HEK293 (cell line): Measurements from ENCODE around the gene CELF4.

Source experiments
- CTCF ChIA-PET: fragments of 350-600 bp; formaldehyde crosslinking; extraction: SDS; loops from one replicate; lab custom pipeline; 2021; ENCODE audit warnings: antibody characterized with exemption; lab: Yijun Ruan, JAX
- POLR2A ChIA-PET: fragments of 300-600 bp; formaldehyde crosslinking; extraction: SDS; loops from one replicate; lab custom pipeline; 2020; ENCODE audit warnings: antibody characterized with exemption, inconsistent platforms; lab: Yijun Ruan, JAX
- H3K27ac ChIP-seq: fragments of 200-500 bp; sonication (Bioruptor generic); 2 replicates; pipeline ENCODE4 v1.5.1; 2014; ENCODE audit warnings: low read depth, low read length, control low read depth, inconsistent platforms; ENCODE audit errors: extremely low read depth
- H3K36me3 ChIP-seq, 2 experiments: fragments of 200-500 bp in 1 of 2; sonication (Bioruptor generic) in 1 of 2; 1 replicate in 1 of 2; 2 replicates in 1 of 2; pipeline ENCODE4 v1.5.1; 2014 to 2017; ENCODE audit warnings: inconsistent platforms in 2 of 2, low read length in 2 of 2; ENCODE audit not compliant: control insufficient read depth in 2 of 2, insufficient read depth in 1 of 2
- H3K4me1 ChIP-seq: fragments of 200-500 bp; sonication (Bioruptor generic); 2 replicates; pipeline ENCODE4 v1.5.1; 2014; ENCODE audit warnings: mild to moderate bottlenecking, low read length, inconsistent platforms; ENCODE audit not compliant: control insufficient read depth, insufficient read depth
- H3K4me3 ChIP-seq: 2 replicates; pipeline ENCODE4 v1.5.1; 2011; ENCODE audit warnings: low read depth, mild to moderate bottlenecking, control low read depth, low read length, moderate library complexity
- H3K9me3 ChIP-seq: fragments of 200-500 bp; sonication (Bioruptor generic); 2 replicates; pipeline ENCODE4 v1.5.1; 2014; ENCODE audit warnings: low read depth, low read length, inconsistent platforms; ENCODE audit not compliant: control insufficient read depth, insufficient read depth
- GLIS1 ChIP-seq: fragments of 450-650 bp; formaldehyde crosslinking; IDR thresholded peaks from 2 replicates; pipeline ENCODE4 v1.5.1; 2016; ENCODE audit warnings: missing biosample characterization, missing genetic modification characterization
- KLF16 ChIP-seq: fragments of 450-650 bp; formaldehyde crosslinking; IDR thresholded peaks from 2 replicates; pipeline ENCODE4 v1.5.1; 2017; ENCODE audit warnings: missing biosample characterization, missing genetic modification characterization
- SP3 ChIP-seq: fragments of 450-650 bp; formaldehyde crosslinking; IDR thresholded peaks from 2 replicates; pipeline ENCODE4 v1.5.1; 2016; ENCODE audit warnings: missing biosample characterization, missing genetic modification characterization
- TSHZ1 ChIP-seq: fragments of 450-650 bp; formaldehyde crosslinking; IDR thresholded peaks from 2 replicates; pipeline ENCODE4 v1.5.1; 2016; ENCODE audit warnings: missing biosample characterization, missing genetic modification characterization, borderline replicate concordance
- ZBTB17 ChIP-seq: fragments of 450-650 bp; formaldehyde crosslinking; IDR thresholded peaks from 2 replicates; pipeline ENCODE4 v1.5.1; 2016; ENCODE audit warnings: missing biosample characterization, missing genetic modification characterization
- ZBTB26 ChIP-seq: fragments of 450-650 bp; formaldehyde crosslinking; optimal IDR thresholded peaks from 2 replicates; pipeline ENCODE3; 2016; ENCODE audit warnings: missing biosample characterization, mild to moderate bottlenecking, missing genetic modification characterization
- ZBTB48 ChIP-seq: fragments of 450-650 bp; formaldehyde crosslinking; IDR thresholded peaks from 2 replicates; pipeline ENCODE4 v1.5.1; 2016; ENCODE audit warnings: missing biosample characterization, missing genetic modification characterization
- ZBTB8A ChIP-seq: fragments of 450-650 bp; formaldehyde crosslinking; IDR thresholded peaks from 2 replicates; pipeline ENCODE4 v1.5.1; 2016; ENCODE audit warnings: missing biosample characterization, missing genetic modification characterization
- ZFHX2 ChIP-seq: fragments of 450-650 bp; formaldehyde crosslinking; conservative IDR thresholded peaks from 2 replicates; pipeline ENCODE4 v1.5.1; 2016; ENCODE audit warnings: missing biosample characterization, missing genetic modification characterization
- ZFP69B ChIP-seq: fragments of 450-650 bp; formaldehyde crosslinking; IDR thresholded peaks from 2 replicates; pipeline ENCODE4 v1.5.1; 2016; ENCODE audit warnings: missing biosample characterization, missing genetic modification characterization
- ZNF248 ChIP-seq: fragments of 450-650 bp; formaldehyde crosslinking; IDR thresholded peaks from 2 replicates; pipeline ENCODE4 v1.5.1; 2017; ENCODE audit warnings: missing biosample characterization, missing genetic modification characterization
- ZNF335 ChIP-seq: fragments of 450-650 bp; formaldehyde crosslinking; conservative IDR thresholded peaks from 2 replicates; pipeline ENCODE4 v1.5.1; 2016; ENCODE audit warnings: missing biosample characterization, missing genetic modification characterization
- ZNF510 ChIP-seq: fragments of 450-650 bp; formaldehyde crosslinking; IDR thresholded peaks from 2 replicates; pipeline ENCODE4 v1.5.1; 2018; ENCODE audit warnings: mild to moderate bottlenecking, missing genetic modification characterization, missing biosample characterization; ENCODE audit not compliant: insufficient replicate concordance
- ZNF518A ChIP-seq: fragments of 450-650 bp; formaldehyde crosslinking; conservative IDR thresholded peaks from 2 replicates; pipeline ENCODE4 v1.5.1; 2016; ENCODE audit warnings: low read depth, missing biosample characterization, missing genetic modification characterization
- ZNF654 ChIP-seq: fragments of 450-650 bp; formaldehyde crosslinking; IDR thresholded peaks from 2 replicates; pipeline ENCODE4 v1.5.1; 2016; ENCODE audit warnings: low read depth, missing biosample characterization, missing genetic modification characterization
- ZNF660 ChIP-seq: fragments of 450-650 bp; IDR thresholded peaks from 2 replicates; pipeline ENCODE4 v1.5.1; 2018; ENCODE audit warnings: missing biosample characterization, mild to moderate bottlenecking, missing genetic modification characterization
- ZNF76 ChIP-seq: fragments of 450-650 bp; formaldehyde crosslinking; IDR thresholded peaks from 2 replicates; pipeline ENCODE4; 2016; ENCODE audit warnings: low read depth, missing biosample characterization, missing genetic modification characterization, borderline replicate concordance
- ZXDB ChIP-seq: fragments of 450-650 bp; formaldehyde crosslinking; IDR thresholded peaks from 2 replicates; pipeline ENCODE4 v1.5.1; 2016; ENCODE audit warnings: missing biosample characterization, missing genetic modification characterization

Gene CELF4

GRCh38 chr18:37565977-37566478 lies 430 bp upstream of the CELF4 start:
- H3K27ac ChIP-seq: no peak overlapping the region
- ChIA-PET CTCF (interaction anchor here (0.6 kb wide), 1 partner anchor 89 kb away, joined by 3 read pairs; no protein-coding TSS in a partner anchor), POLR2A (no interaction called here)
- TF ChIP-seq ZNF335 (tag by site-specific recombination): peak; percentile 91
- TF ChIP-seq ZNF76: peak; percentile 23; the same call in 1 of the 2 replicates
- no peak for TF ChIP-seq TSHZ1
- no peak for TF ChIP-seq ZNF518A (tag by site-specific recombination)
- 0 out of 2 replicates have a peak, but pooled peaks have one; percentile 33 for TF ChIP-seq ZNF660 (tag by site-specific recombination)
- 0 out of 2 replicates have a peak, but pooled peaks have one; percentile 9 for TF ChIP-seq ZFHX2 (tag by site-specific recombination)
- no peak for TF ChIP-seq ZNF654 (tag by site-specific recombination)
- TF ChIP-seq GLIS1 (tag by site-specific recombination): 0 out of 2 replicates have a peak, but pooled peaks have one; percentile 22
- TF ChIP-seq ZFP69B (tag by site-specific recombination): 0 out of 2 replicates have a peak, but pooled peaks have one; percentile 2
- TF ChIP-seq ZNF248 (tag by site-specific recombination): no peak
- peak; percentile 16 for TF ChIP-seq ZBTB17 (tag by site-specific recombination)
- TF ChIP-seq ZBTB48 (tag by site-specific recombination): no peak
- TF ChIP-seq ZNF510 (tag by site-specific recombination): no peak
- 0 out of 2 replicates have a peak, but pooled peaks have one; percentile 21 for TF ChIP-seq SP3 (tag by site-specific recombination)
- TF ChIP-seq ZBTB8A (tag by site-specific recombination): peak; percentile 90
- peak; percentile 27 for TF ChIP-seq ZBTB26 (tag by site-specific recombination)
- TF ChIP-seq KLF16 (tag by site-specific recombination): 0 out of 2 replicates have a peak, but pooled peaks have one; percentile 7
- no peak for TF ChIP-seq ZXDB (tag by site-specific recombination)
- H3K36me3 ChIP-seq: no peaks in the 10 kb centered on the region
- peak overlapping the region; percentile 36 for H3K4me3 ChIP-seq
- no peaks in the 10 kb centered on the region for H3K4me1 ChIP-seq
- H3K9me3 ChIP-seq: no peaks in the 10 kb centered on the region
